Choroid plexus epithelial cell (primary cell): ENCODE measurements around the gene MADD.
A peak's percentile ranks its signal among the peaks of the same experiment; 100 is the strongest.

Experiments
- DNase-seq: peaks from one replicate; pipeline ENCODE4 v3.0.0-alpha.2; 2010; ENCODE audit warnings: low read depth
- H3K4me3 ChIP-seq: 2 replicates; pipeline ENCODE4 v1.5.1; 2011; ENCODE audit warnings: low read depth, mild to moderate bottlenecking, control low read depth, low read length, moderate library complexity
- TF ChIP-seq, protein P1 (sequence below): conservative IDR thresholded peaks from 2 replicates; pipeline ENCODE4 v1.5.1; 2011; ENCODE audit warnings: low read depth, mild to moderate bottlenecking, control low read depth, inconsistent platforms, low read length, moderate library complexity

Gene MADD

GRCh38 chr11:47233989-47234668 lies 35.8 kb upstream of the MADD start:
- peak overlapping the region; percentile 28 for H3K4me3 ChIP-seq
- TF ChIP-seq, protein P1, sequence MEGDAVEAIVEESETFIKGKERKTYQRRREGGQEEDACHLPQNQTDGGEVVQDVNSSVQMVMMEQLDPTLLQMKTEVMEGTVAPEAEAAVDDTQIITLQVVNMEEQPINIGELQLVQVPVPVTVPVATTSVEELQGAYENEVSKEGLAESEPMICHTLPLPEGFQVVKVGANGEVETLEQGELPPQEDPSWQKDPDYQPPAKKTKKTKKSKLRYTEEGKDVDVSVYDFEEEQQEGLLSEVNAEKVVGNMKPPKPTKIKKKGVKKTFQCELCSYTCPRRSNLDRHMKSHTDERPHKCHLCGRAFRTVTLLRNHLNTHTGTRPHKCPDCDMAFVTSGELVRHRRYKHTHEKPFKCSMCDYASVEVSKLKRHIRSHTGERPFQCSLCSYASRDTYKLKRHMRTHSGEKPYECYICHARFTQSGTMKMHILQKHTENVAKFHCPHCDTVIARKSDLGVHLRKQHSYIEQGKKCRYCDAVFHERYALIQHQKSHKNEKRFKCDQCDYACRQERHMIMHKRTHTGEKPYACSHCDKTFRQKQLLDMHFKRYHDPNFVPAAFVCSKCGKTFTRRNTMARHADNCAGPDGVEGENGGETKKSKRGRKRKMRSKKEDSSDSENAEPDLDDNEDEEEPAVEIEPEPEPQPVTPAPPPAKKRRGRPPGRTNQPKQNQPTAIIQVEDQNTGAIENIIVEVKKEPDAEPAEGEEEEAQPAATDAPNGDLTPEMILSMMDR, result peak; percentile 70
- peak; percentile 76 for DNase-seq

DNA sequence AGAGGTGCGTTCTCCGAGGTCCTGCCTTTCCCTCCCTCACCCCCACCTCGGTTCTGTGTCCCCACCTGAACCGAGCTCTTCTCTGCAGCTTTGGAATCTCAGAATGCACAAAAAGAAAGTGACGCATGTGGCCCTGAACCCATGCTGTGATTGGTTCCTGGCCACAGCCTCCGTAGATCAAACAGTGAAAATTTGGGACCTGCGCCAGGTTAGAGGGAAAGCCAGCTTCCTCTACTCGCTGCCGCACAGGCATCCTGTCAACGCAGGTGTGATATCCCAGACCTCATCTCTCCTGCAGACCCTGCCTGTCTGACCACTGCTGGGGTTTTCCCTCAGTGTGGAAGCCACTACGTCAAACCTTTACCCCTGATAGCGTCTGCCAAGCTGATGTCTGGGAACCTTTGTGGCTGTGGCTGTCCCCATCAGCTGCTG lies 35.2 kb upstream of the MADD start:
- peak; percentile 65 for DNase-seq
- H3K4me3 ChIP-seq, result peak overlapping the region; percentile 28
- TF ChIP-seq, protein P1, result no peak

GRCh38 chr11:47235163-47235562 lies 34.8 kb upstream of the MADD start:
- H3K4me3 ChIP-seq, result no peak overlapping the region
- DNase-seq, result no peak
- TF ChIP-seq, protein P1, result no peak

DNA sequence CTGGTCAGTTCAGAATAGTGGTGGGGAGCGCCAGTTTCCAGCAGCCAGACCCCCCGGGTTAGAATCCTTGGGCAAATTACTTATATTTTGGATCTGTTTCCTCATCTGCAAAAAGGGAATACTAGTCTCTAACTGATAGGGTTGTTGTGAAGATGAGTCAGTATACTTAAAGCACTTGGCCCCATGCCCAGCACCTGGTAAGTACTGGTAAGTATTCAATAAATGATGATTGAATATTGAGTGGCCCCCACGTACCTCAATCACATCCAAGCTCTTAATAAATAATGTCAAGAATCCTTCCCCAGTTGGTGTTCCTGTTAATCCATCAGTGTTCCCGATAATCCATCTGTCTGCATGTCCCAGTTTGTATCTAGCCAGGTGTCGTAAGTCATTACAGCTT lies 33.5 kb upstream of the MADD start:
- TF ChIP-seq, protein P1, result no peak
- H3K4me3 ChIP-seq, result no peak overlapping the region
- peak; percentile 69 for DNase-seq

- TF ChIP-seq, protein P1, result no peak
- no peak overlapping the region for H3K4me3 ChIP-seq
Measured at GRCh38 chr11:47239852-47240251, 30.1 kb upstream of the MADD start.

GRCh38 chr11:47241841-47242301 lies 28.1 kb upstream of the MADD start:
- H3K4me3 ChIP-seq, result no peak overlapping the region
- DNase-seq, result no peak
- TF ChIP-seq, protein P1, result no peak

More at GRCh38 chr11:47239852-47240251, 30.1 kb upstream of the MADD start:
- no peak for DNase-seq

GRCh38 chr11:47242596-47243192 lies 27.2 kb upstream of the MADD start:
- no peak for DNase-seq
- no peak overlapping the region for H3K4me3 ChIP-seq
- TF ChIP-seq, protein P1, result no peak
